ENCODE data around the gene MYOZ2.
"Not testable (repeated sequence)": the region's sequence is repeated elsewhere in the genome, so short reads cannot be mapped to it uniquely, and the experiment has no call there.

MYOZ2 gene

GRCh38 chr4:119136546-119136945, 914 bp downstream of the MYOZ2 start:
- H3K9me2 ChIP-seq (ENCODE audit: low read depth, low read length): no peaks in the 10 kb centered on the region
- no peaks in the 10 kb centered on the region for H3K36me3 ChIP-seq (ENCODE audit: insufficient read depth, low read length)
- H3K79me2 ChIP-seq (ENCODE audit: insufficient read depth, low read length): no peaks in the 10 kb centered on the region
- no peaks in the 10 kb centered on the region for H3K27me3 ChIP-seq (ENCODE audit: insufficient read depth, low read length)
- H3K27ac ChIP-seq (ENCODE audit: low read depth, low read length, poor library complexity, severe bottlenecking): no peak overlapping the region
- H3K4me1 ChIP-seq (ENCODE audit: insufficient read depth, low read length, severe bottlenecking): peaks cover 25% of the 10 kb centered on the region
- no peak overlapping the region for H3K4me2 ChIP-seq (ENCODE audit: low read length)
- H3K9ac ChIP-seq (ENCODE audit: low read length): no peak overlapping the region
- H3F3A ChIP-seq (ENCODE audit: insufficient read depth, low read length): no peaks in the 10 kb centered on the region
- H4K20me1 ChIP-seq (ENCODE audit: insufficient read depth, low read length): no peaks in the 10 kb centered on the region
- no peak for TF ChIP-seq EZH2 (IDR thresholded peaks at IDR 0.05; ENCODE audit: borderline replicate concordance, low read length)
- H2AFZ ChIP-seq (ENCODE audit: low read length): no peak overlapping the region
- H3K9me3 ChIP-seq (ENCODE audit: low read length): no peaks in the 10 kb centered on the region
- no peak overlapping the region for H3K4me3 ChIP-seq (ENCODE audit: low read depth, low read length, poor library complexity, severe bottlenecking)

- Histone ChIP-seq H3K9ac (ENCODE audit: low read length) (no peak overlapping the region), H3K9me2 (ENCODE audit: low read depth, low read length) (no peaks in the 10 kb centered on the region), H3K9me3 (ENCODE audit: low read length) (no peaks in the 10 kb centered on the region), H4K20me1 (ENCODE audit: insufficient read depth, low read length) (no peaks in the 10 kb centered on the region), H3K27me3 (ENCODE audit: insufficient read depth, low read length) (no peaks in the 10 kb centered on the region), H3K36me3 (ENCODE audit: insufficient read depth, low read length) (no peaks in the 10 kb centered on the region), H3K27ac (ENCODE audit: low read depth, low read length, poor library complexity, severe bottlenecking) (no peak overlapping the region), H3K4me3 (ENCODE audit: low read depth, low read length, poor library complexity, severe bottlenecking) (no peak overlapping the region), H3F3A (ENCODE audit: insufficient read depth, low read length) (no peaks in the 10 kb centered on the region), H3K4me2 (ENCODE audit: low read length) (no peak overlapping the region), H3K4me1 (ENCODE audit: insufficient read depth, low read length, severe bottlenecking) (peaks cover 30% of the 10 kb centered on the region), H2AFZ (ENCODE audit: low read length) (no peak overlapping the region), H3K79me2 (ENCODE audit: insufficient read depth, low read length) (no peaks in the 10 kb centered on the region)
- TF ChIP-seq EZH2 (IDR thresholded peaks at IDR 0.05; ENCODE audit: borderline replicate concordance, low read length) (no peak), CTCF (IDR thresholded peaks at IDR 0.05; ENCODE audit: low read length) (no peak)
Observed at GRCh38 chr4:119138046-119138445, 2.4 kb downstream of the MYOZ2 start.

GRCh38 chr4:119139311-119139710, 3.7 kb downstream of the MYOZ2 start:
- H3F3A ChIP-seq (ENCODE audit: insufficient read depth, low read length): no peaks in the 10 kb centered on the region
- H3K4me1 ChIP-seq (ENCODE audit: insufficient read depth, low read length, severe bottlenecking): peaks cover 30% of the 10 kb centered on the region
- H3K36me3 ChIP-seq (ENCODE audit: insufficient read depth, low read length): no peaks in the 10 kb centered on the region
- H4K20me1 ChIP-seq (ENCODE audit: insufficient read depth, low read length): no peaks in the 10 kb centered on the region
- TF ChIP-seq EZH2 (IDR thresholded peaks at IDR 0.05; ENCODE audit: borderline replicate concordance, low read length): no peak
- TF ChIP-seq CTCF (IDR thresholded peaks at IDR 0.05; ENCODE audit: low read length): no peak
- H3K4me3 ChIP-seq (ENCODE audit: low read depth, low read length, poor library complexity, severe bottlenecking): no peak overlapping the region
- peak overlapping the region; percentile 73 for H3K27ac ChIP-seq (ENCODE audit: low read depth, low read length, poor library complexity, severe bottlenecking)
- no peaks in the 10 kb centered on the region for H3K9me3 ChIP-seq (ENCODE audit: low read length)
- H3K9me2 ChIP-seq (ENCODE audit: low read depth, low read length): no peaks in the 10 kb centered on the region
- no peak overlapping the region for H2AFZ ChIP-seq (ENCODE audit: low read length)
- no peaks in the 10 kb centered on the region for H3K79me2 ChIP-seq (ENCODE audit: insufficient read depth, low read length)
- H3K27me3 ChIP-seq (ENCODE audit: insufficient read depth, low read length): no peaks in the 10 kb centered on the region
- H3K4me2 ChIP-seq (ENCODE audit: low read length): peak overlapping the region; percentile 32
- H3K9ac ChIP-seq (ENCODE audit: low read length): no peak overlapping the region; the same call in 1 of the 2 replicates

- no peaks in the 10 kb centered on the region for H3F3A ChIP-seq (ENCODE audit: insufficient read depth, low read length)
- H3K36me3 ChIP-seq (ENCODE audit: insufficient read depth, low read length): no peaks in the 10 kb centered on the region
- H3K9ac ChIP-seq (ENCODE audit: low read length): no peak overlapping the region; the same call in 1 of the 2 replicates
- H2AFZ ChIP-seq (ENCODE audit: low read length): no peak overlapping the region
- TF ChIP-seq CTCF (IDR thresholded peaks at IDR 0.05; ENCODE audit: low read length): no peak
- TF ChIP-seq EZH2 (IDR thresholded peaks at IDR 0.05; ENCODE audit: borderline replicate concordance, low read length): no peak
- H3K9me3 ChIP-seq (ENCODE audit: low read length): no peaks in the 10 kb centered on the region
- H4K20me1 ChIP-seq (ENCODE audit: insufficient read depth, low read length): no peaks in the 10 kb centered on the region
- H3K4me3 ChIP-seq (ENCODE audit: low read depth, low read length, poor library complexity, severe bottlenecking): no peak overlapping the region
- H3K4me2 ChIP-seq (ENCODE audit: low read length): peak overlapping the region; percentile 32
- no peaks in the 10 kb centered on the region for H3K79me2 ChIP-seq (ENCODE audit: insufficient read depth, low read length)
- peaks cover 30% of the 10 kb centered on the region for H3K4me1 ChIP-seq (ENCODE audit: insufficient read depth, low read length, severe bottlenecking)
- H3K9me2 ChIP-seq (ENCODE audit: low read depth, low read length): no peaks in the 10 kb centered on the region
- H3K27ac ChIP-seq (ENCODE audit: low read depth, low read length, poor library complexity, severe bottlenecking): peak overlapping the region; percentile 73
- no peaks in the 10 kb centered on the region for H3K27me3 ChIP-seq (ENCODE audit: insufficient read depth, low read length)
Observed at GRCh38 chr4:119139822-119140252, 4.2 kb downstream of the MYOZ2 start.

GRCh38 chr4:119141283-119141682, 5.7 kb downstream of the MYOZ2 start:
- H3F3A ChIP-seq (ENCODE audit: insufficient read depth, low read length); H3K4me3 ChIP-seq (ENCODE audit: low read depth, low read length, poor library complexity, severe bottlenecking); H3K36me3 ChIP-seq (ENCODE audit: insufficient read depth, low read length); H2AFZ ChIP-seq (ENCODE audit: low read length); H3K79me2 ChIP-seq (ENCODE audit: insufficient read depth, low read length); H4K20me1 ChIP-seq (ENCODE audit: insufficient read depth, low read length); H3K9me2 ChIP-seq (ENCODE audit: low read depth, low read length); H3K4me2 ChIP-seq (ENCODE audit: low read length); H3K27me3 ChIP-seq (ENCODE audit: insufficient read depth, low read length); H3K9ac ChIP-seq (ENCODE audit: low read length); H3K9me3 ChIP-seq (ENCODE audit: low read length); H3K27ac ChIP-seq (ENCODE audit: low read depth, low read length, poor library complexity, severe bottlenecking): not testable (repeated sequence)
- H3K4me1 ChIP-seq (ENCODE audit: insufficient read depth, low read length, severe bottlenecking): peaks cover 30% of the 10 kb centered on the region

Data from OCI-LY1 (cell line).